Erythroblast (primary cell): ENCODE results near the gene VIT.

Experiments
- GATA1 ChIP-seq: IDR thresholded peaks from 2 replicates; pipeline ENCODE4 v1.6.1; 2011; ENCODE audit warnings: low read depth, mild to moderate bottlenecking, control low read depth, low read length, moderate library complexity
- POLR2A ChIP-seq: IDR thresholded peaks from 2 replicates; pipeline ENCODE4 v1.6.1; 2011; ENCODE audit warnings: mild to moderate bottlenecking, low read length

DNA sequence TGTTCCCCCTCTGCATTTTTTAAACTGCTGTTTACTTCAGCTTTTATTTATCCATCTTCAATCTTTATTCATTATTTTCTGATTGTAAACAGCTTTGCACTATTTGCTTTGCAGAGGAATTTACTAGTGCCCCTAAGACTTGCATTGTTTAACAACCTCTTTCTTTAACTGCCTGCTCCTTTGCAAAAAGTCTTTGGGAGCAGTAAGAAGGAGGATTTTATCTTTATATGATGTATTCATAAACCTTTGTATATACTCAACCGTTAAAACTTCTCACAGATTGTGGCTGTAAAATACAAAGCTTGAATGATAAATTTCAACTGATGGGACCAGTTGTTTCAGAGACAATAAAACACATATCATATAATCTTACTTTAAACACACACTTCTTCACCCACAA is 20.1 kb upstream of the VIT start:
- no peak for TF ChIP-seq POLR2A
- TF ChIP-seq GATA1: no peak
